Cardiac fibroblast (primary cell): Measurements from ENCODE around the gene ZNF827.

ENCODE experiments used
- DNase-seq, 2 donors: peaks; one replicate each; pipeline versions ENCODE4 v3.0.0 to v3.0.0-alpha.2; 2010; ENCODE audit warnings: low read depth in 2 of 2
- H3K4me3 ChIP-seq, 2 donors: replicated peaks in 1 of 2; 1 replicate in 1 of 2; 2 replicates in 1 of 2; pipeline ENCODE4 v1.5.1; 2011; ENCODE audit warnings: low read depth in 2 of 2, low read length in 2 of 2, mild to moderate bottlenecking in 2 of 2, moderate library complexity in 1 of 2
- TF ChIP-seq, protein P1 (sequence below): IDR thresholded peaks from one replicate; pipeline ENCODE4 v1.5.1; 2011; ENCODE audit warnings: low read depth, mild to moderate bottlenecking, low read length, inconsistent platforms

Gene ZNF827

DNA sequence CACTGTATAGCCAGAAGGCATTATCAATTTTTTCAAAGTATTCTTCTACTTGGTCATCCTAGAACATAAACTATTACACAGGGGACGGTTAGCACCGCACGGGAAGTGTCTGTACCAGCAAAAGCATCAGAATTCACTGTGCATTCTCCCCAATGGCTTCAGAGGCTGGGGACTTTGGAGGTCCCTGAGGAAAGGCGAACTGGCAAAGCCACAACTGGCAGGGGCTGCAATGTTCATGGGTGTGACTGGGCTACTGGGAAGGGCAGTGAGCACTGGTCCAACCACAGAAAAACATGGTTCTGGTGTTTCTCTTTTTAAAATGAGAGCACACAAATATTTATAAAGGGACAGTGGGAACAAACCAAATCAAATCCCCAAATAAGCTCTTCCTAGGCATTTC lies 175.2 kb downstream of the ZNF827 start:
- no peak for DNase-seq
- TF ChIP-seq, protein P1, sequence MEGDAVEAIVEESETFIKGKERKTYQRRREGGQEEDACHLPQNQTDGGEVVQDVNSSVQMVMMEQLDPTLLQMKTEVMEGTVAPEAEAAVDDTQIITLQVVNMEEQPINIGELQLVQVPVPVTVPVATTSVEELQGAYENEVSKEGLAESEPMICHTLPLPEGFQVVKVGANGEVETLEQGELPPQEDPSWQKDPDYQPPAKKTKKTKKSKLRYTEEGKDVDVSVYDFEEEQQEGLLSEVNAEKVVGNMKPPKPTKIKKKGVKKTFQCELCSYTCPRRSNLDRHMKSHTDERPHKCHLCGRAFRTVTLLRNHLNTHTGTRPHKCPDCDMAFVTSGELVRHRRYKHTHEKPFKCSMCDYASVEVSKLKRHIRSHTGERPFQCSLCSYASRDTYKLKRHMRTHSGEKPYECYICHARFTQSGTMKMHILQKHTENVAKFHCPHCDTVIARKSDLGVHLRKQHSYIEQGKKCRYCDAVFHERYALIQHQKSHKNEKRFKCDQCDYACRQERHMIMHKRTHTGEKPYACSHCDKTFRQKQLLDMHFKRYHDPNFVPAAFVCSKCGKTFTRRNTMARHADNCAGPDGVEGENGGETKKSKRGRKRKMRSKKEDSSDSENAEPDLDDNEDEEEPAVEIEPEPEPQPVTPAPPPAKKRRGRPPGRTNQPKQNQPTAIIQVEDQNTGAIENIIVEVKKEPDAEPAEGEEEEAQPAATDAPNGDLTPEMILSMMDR, result no peak
- H3K4me3 ChIP-seq, result no peak overlapping the region

- no peak for DNase-seq
- TF ChIP-seq, protein P1, result no peak
- H3K4me3 ChIP-seq, result no peak overlapping the region
Measured at GRCh38 chr4:145762719-145763118, 175.9 kb downstream of the ZNF827 start.

- TF ChIP-seq, protein P1, result no peak
- H3K4me3 ChIP-seq, result no peak overlapping the region
- DNase-seq, result no peak
Measured at GRCh38 chr4:145760961-145761929, 177.4 kb downstream of the ZNF827 start.

- H3K4me3 ChIP-seq, result no peak overlapping the region
- TF ChIP-seq, protein P1, result no peak
- DNase-seq, result no peak
Measured at GRCh38 chr4:145760176-145760575, 178.4 kb downstream of the ZNF827 start.

DNA sequence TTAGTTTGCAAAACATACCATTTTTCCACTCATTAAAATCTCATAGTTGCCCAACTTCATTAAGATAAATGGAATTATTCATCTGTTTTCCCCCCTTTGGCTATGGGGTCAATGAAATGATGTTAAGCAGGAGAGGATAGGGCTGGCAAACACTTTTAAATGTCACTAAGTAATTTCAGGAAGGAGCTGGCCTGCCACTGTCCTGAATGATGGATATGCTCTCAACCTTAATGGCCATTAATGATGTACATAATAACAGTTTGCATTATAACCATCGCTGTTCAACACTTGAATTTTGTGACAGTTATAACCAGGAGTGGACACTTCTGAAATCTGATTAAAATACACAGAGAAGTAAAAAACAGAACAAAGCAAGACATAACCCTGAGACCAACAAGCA lies 181.4 kb downstream of the ZNF827 start:
- H3K4me3 ChIP-seq, result no peak overlapping the region
- TF ChIP-seq, protein P1, result no peak
- DNase-seq, result no peak

- no peak for DNase-seq
- TF ChIP-seq, protein P1, result no peak
- H3K4me3 ChIP-seq, result no peak overlapping the region
Measured at GRCh38 chr4:145756244-145756643, 182.4 kb downstream of the ZNF827 start.
